ENCODE measurements around the gene HIBCH.
"Not testable (repeated sequence)": the region's sequence is repeated elsewhere in the genome, so short reads cannot be mapped to it uniquely, and the experiment has no call there.

The HIBCH gene

GRCh38 chr2:190235551-190236075 is 84.0 kb downstream of the HIBCH start:
- no peak for DNase-seq (ENCODE audit: low read depth)

GRCh38 chr2:190235101-190235500 is 84.5 kb downstream of the HIBCH start:
- DNase-seq (ENCODE audit: low read depth), result no peak

GRCh38 chr2:190223989-190224388 is 95.6 kb downstream of the HIBCH start:
- DNase-seq (ENCODE audit: low read depth), result not testable (repeated sequence)

- DNase-seq (ENCODE audit: low read depth), result not testable (repeated sequence)
These were observed 96.9 kb downstream of the HIBCH start for GRCh38 chr2:190222745-190223144.

GRCh38 chr2:190221429-190221828 is 98.2 kb downstream of the HIBCH start:
- DNase-seq (ENCODE audit: low read depth), result no peak

- no peak for DNase-seq (ENCODE audit: low read depth)
These were observed 100.4 kb downstream of the HIBCH start for GRCh38 chr2:190219186-190219585.

GRCh38 chr2:190217616-190218015 is 102.0 kb downstream of the HIBCH start:
- DNase-seq (ENCODE audit: low read depth), result no peak

- DNase-seq (ENCODE audit: low read depth), result no peak
These were observed 102.8 kb downstream of the HIBCH start for GRCh38 chr2:190216829-190217228.

- no peak for DNase-seq (ENCODE audit: low read depth)
These were observed 104.0 kb downstream of the HIBCH start for GRCh38 chr2:190215620-190216019.

GRCh38 chr2:190214426-190215194 is 105.0 kb downstream of the HIBCH start:
- no peak for DNase-seq (ENCODE audit: low read depth)

- no peak for DNase-seq (ENCODE audit: low read depth)
These were observed 105.9 kb downstream of the HIBCH start for GRCh38 chr2:190213441-190214335.

- no peak for DNase-seq (ENCODE audit: low read depth)
These were observed 109.2 kb downstream of the HIBCH start for GRCh38 chr2:190210471-190210870.

GRCh38 chr2:190209559-190209958 is 110.1 kb downstream of the HIBCH start:
- DNase-seq (ENCODE audit: low read depth), result no peak

GRCh38 chr2:190207930-190208329 is 111.7 kb downstream of the HIBCH start:
- no peak for DNase-seq (ENCODE audit: low read depth)

- DNase-seq (ENCODE audit: low read depth), result no peak
These were observed 114.0 kb downstream of the HIBCH start for GRCh38 chr2:190205657-190206056.

- no peak for DNase-seq (ENCODE audit: low read depth)
These were observed 117.0 kb downstream of the HIBCH start for GRCh38 chr2:190202604-190203003.

GRCh38 chr2:190202018-190202417 is 117.6 kb downstream of the HIBCH start:
- no peak for DNase-seq (ENCODE audit: low read depth)

GRCh38 chr2:190200603-190201002 is 119.0 kb downstream of the HIBCH start:
- no peak for DNase-seq (ENCODE audit: low read depth)

GRCh38 chr2:190199530-190199929 is 120.1 kb downstream of the HIBCH start:
- DNase-seq (ENCODE audit: low read depth), result no peak

- no peak for DNase-seq (ENCODE audit: low read depth)
These were observed 120.5 kb downstream of the HIBCH start for GRCh38 chr2:190199109-190199508.

GRCh38 chr2:190197143-190197720 is 122.4 kb downstream of the HIBCH start:
- DNase-seq (ENCODE audit: low read depth), result no peak

- no peak for DNase-seq (ENCODE audit: low read depth)
These were observed 129.0 kb downstream of the HIBCH start for GRCh38 chr2:190190507-190191162.
